ENCODE data around the gene CCDC12.

DNA sequence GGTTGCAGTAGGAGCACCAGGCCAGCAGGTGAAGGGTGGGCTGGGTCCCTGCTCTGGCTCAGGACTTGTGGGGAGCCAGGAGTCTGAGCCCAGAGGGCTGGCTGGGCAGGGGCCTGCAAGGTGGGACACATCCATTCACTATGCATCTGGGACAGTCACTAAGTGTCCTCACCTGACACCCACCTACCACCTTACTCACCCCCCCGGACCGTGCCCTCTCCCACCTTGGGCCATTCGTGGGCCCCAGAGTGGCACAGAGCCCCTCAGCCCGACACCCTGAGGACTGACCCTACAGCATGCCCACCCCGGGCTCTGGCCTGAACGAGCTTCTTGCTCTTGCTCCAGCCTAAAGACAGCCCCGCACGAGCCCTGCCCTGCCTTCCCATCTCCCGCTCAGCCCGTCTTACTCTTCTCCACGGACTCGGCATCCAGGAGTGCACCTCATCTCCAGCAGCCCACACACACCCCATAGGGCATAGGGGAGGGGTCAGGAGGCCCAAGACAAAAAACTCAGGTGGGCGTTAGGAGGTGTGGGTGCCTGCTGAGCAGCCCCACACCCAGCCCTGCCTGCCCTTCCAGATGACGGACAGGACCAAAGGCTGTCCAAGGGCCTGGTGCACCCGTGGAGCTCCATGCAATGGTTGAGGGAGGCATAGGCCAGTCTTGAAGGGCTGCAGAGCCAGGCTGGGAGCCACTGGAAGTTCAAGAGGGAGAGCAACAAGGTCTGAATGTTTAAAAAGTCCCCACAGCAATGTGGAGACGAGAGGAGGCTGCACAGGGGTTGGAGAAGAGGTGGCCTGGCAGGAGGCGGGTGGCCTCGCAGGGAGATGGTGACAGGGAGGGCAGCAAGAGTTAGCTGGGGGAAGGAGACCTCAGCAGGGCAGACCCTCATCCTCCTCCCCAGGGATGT is 72.0 kb downstream of the CCDC12 start:
- TF ChIP-seq CTCF (IDR thresholded peaks at IDR 0.05; ENCODE audit: borderline replicate concordance, extremely low read depth, low read length, poor library complexity, severe bottlenecking) (no peak), EZH2 (IDR thresholded peaks at IDR 0.05; ENCODE audit: borderline replicate concordance, low read depth, low read length, severe bottlenecking) (no peak)

Data from DND-41 (cell line).